PC-3 (cell line): Measurements from ENCODE around the gene ELOVL3. TPM values are rescaled to one million over a fixed set of nuclear protein-coding genes. Genes with fewer than 3 reads are reported as not detected.
A peak's percentile ranks its signal among the peaks of the same experiment; 100 is the strongest.

ENCODE experiments used
- ATAC-seq: fragments of 200-7000 bp; cut with Tn5 transposase; 2 replicates; pipeline ENCODE4 v1.9.1; 2020; ENCODE audit warnings: mild to moderate bottlenecking, moderate library complexity
- BruUV-seq: library from RNA; stranded (reverse); fragments of 400-500 nt; replicated peaks from 2 replicates; lab custom pipeline; 2021; lab: Mats Ljungman, UMichigan
- CTCF ChIA-PET: fragments of 300-600 bp; sonication (Branson Sonifier 250); formaldehyde crosslinking; loops from one replicate; lab custom pipeline; 2022; ENCODE audit warnings: antibody characterized with exemption; lab: Charles Lee
- POLR2A ChIA-PET: fragments of 300-600 bp; sonication (Branson Sonifier 250); formaldehyde crosslinking; loops from one replicate; lab custom pipeline; 2022; ENCODE audit warnings: antibody characterized with exemption; ENCODE audit not compliant: unreplicated experiment; lab: Charles Lee
- DNase-seq: peaks from one replicate; pipeline ENCODE4 v3.0.0-alpha.2; 2015
- H2AFZ ChIP-seq: fragments of 300-600 bp; sonication (generic); 2 replicates; pipeline ENCODE4 v1.6.0; 2016; ENCODE audit warnings: antibody characterized with exemption, low read length
- H3F3A ChIP-seq: fragments of 300-600 bp; sonication (generic); one replicate; pipeline ENCODE4 v1.6.0; 2017; ENCODE audit warnings: antibody characterized with exemption, low read length, control low read depth, mild to moderate bottlenecking; ENCODE audit not compliant: unreplicated experiment
- H3K27ac ChIP-seq: fragments of 300-600 bp; sonication (generic); 2 replicates; pipeline ENCODE4 v1.5.1; 2016; ENCODE audit warnings: mild to moderate bottlenecking, low read length
- H3K27me3 ChIP-seq: fragments of 300-600 bp; sonication (generic); 2 replicates; pipeline ENCODE4 v1.6.1; 2016; ENCODE audit warnings: low read length, mixed read lengths
- H3K36me3 ChIP-seq: fragments of 300-600 bp; sonication (generic); 2 replicates; pipeline ENCODE4 v1.6.1; 2016; ENCODE audit warnings: low read depth, mixed run types, low read length, mixed read lengths
- H3K4me1 ChIP-seq: fragments of 300-600 bp; sonication (generic); 2 replicates; pipeline ENCODE4 v1.5.1; 2016; ENCODE audit warnings: low read length; ENCODE audit not compliant: insufficient read depth
- H3K4me2 ChIP-seq: fragments of 300-600 bp; sonication (generic); 2 replicates; pipeline ENCODE4 v1.6.0; 2016; ENCODE audit warnings: low read length
- H3K4me3 ChIP-seq: fragments of 300-600 bp; sonication (generic); 2 replicates; pipeline ENCODE4 v1.5.1; 2016; ENCODE audit warnings: mild to moderate bottlenecking, low read length, mixed read lengths
- H3K79me2 ChIP-seq: fragments of 300-600 bp; sonication (generic); 2 replicates; pipeline ENCODE4 v1.6.1; 2017; ENCODE audit warnings: low read length, mixed read lengths
- H3K9ac ChIP-seq: fragments of 300-600 bp; sonication (generic); 2 replicates; pipeline ENCODE4 v1.6.0; 2016; ENCODE audit warnings: mild to moderate bottlenecking, low read length
- H3K9me2 ChIP-seq: fragments of 300-600 bp; sonication (generic); replicated peaks from 2 replicates; pipeline ENCODE4 v1.6.1; 2016; ENCODE audit warnings: mixed run types, low read length, mixed read lengths
- H3K9me3 ChIP-seq: fragments of 300-600 bp; sonication (generic); 2 replicates; pipeline ENCODE4 v1.6.1; 2016; ENCODE audit warnings: low read length, mixed read lengths
- H4K20me1 ChIP-seq: fragments of 300-600 bp; sonication (generic); 2 replicates; pipeline ENCODE4 v1.6.1; 2016; ENCODE audit warnings: low read length, mixed read lengths
- EZH2 ChIP-seq: fragments of 300-600 bp; sonication (generic); IDR thresholded peaks from one replicate; pipeline ENCODE4 v1.6.1; 2017; ENCODE audit warnings: antibody characterized with exemption, mild to moderate bottlenecking, low read length; ENCODE audit not compliant: unreplicated experiment
- EZH2phosphoT487 ChIP-seq: fragments of 300-600 bp; sonication (generic); IDR thresholded peaks from 2 replicates; pipeline ENCODE4 v1.6.1; 2018; ENCODE audit warnings: mild to moderate bottlenecking, antibody characterized with exemption, low read length, borderline replicate concordance
- intact Hi-C: fragments of 100-400 bp; cut with micrococcal nuclease; formaldehyde crosslinking; loops from 2 replicates; pipeline ENCODE4 v1.9.0; 2023
- total RNA-seq: library from RNA; depleted of rRNA; stranded (reverse); fragments of >200 nt; gene quantifications from 2 replicates; pipeline ENCODE4 v1.2.3, GENCODE V29; 2014
- TF ChIP-seq, protein P1 (sequence below): fragments of 300-600 bp; sonication (generic); conservative IDR thresholded peaks from 2 replicates; pipeline ENCODE4 v1.5.1; 2017; ENCODE audit warnings: antibody characterized with exemption, low read depth, mild to moderate bottlenecking, low read length

Gene ELOVL3
- total RNA-seq, 1 experiment from 2014 or later = 0.40 TPM

DNA sequence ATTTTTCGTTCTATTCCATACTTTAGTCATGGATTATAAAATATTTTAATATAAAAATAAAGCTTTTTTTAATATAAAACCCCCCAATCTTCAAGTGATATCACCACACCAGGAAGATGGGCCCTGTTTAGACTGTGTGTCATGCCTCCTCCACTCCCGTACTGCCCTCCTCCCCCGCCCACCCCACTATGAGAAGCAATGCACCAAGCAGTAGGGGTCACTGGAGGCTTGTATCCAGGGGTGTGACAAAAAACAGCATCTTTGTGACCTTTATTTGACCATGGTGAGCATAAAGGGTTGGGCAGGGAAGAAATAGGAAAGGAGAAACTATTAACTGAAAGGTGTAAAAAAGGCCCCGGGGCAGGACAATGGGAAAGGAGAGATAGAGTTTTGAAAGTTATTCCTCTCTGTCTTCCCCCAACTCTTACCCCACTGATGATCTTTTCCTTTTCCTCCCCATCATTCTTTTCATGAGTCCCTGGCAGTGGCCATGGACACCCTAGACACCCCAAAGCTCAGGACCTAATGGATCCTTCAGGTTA, 11.7 kb downstream of the ELOVL3 start:
- no peak overlapping the region for H3K27ac ChIP-seq
- no peak overlapping the region for H3K4me2 ChIP-seq
- DNase-seq (no peak), ATAC-seq (no peak)
- H3F3A ChIP-seq = no peaks in the 10 kb centered on the region
- H3K4me3 ChIP-seq = no peak overlapping the region
- H4K20me1 ChIP-seq = no peaks in the 10 kb centered on the region
- no peak for TF ChIP-seq EZH2phosphoT487
- TF ChIP-seq, protein P1, sequence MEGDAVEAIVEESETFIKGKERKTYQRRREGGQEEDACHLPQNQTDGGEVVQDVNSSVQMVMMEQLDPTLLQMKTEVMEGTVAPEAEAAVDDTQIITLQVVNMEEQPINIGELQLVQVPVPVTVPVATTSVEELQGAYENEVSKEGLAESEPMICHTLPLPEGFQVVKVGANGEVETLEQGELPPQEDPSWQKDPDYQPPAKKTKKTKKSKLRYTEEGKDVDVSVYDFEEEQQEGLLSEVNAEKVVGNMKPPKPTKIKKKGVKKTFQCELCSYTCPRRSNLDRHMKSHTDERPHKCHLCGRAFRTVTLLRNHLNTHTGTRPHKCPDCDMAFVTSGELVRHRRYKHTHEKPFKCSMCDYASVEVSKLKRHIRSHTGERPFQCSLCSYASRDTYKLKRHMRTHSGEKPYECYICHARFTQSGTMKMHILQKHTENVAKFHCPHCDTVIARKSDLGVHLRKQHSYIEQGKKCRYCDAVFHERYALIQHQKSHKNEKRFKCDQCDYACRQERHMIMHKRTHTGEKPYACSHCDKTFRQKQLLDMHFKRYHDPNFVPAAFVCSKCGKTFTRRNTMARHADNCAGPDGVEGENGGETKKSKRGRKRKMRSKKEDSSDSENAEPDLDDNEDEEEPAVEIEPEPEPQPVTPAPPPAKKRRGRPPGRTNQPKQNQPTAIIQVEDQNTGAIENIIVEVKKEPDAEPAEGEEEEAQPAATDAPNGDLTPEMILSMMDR = no peak
- TF ChIP-seq EZH2 = no peak
- no peaks in the 10 kb centered on the region for H3K36me3 ChIP-seq
- H3K4me1 ChIP-seq = peaks cover 9% of the 10 kb centered on the region
- H3K79me2 ChIP-seq = no peaks in the 10 kb centered on the region
- no TSS peak for BruUV-seq
- intact Hi-C loops = no loop called here
- CTCF ChIA-PET = no interaction called here
- H3K9me2 ChIP-seq = no peaks in the 10 kb centered on the region
- H3K27me3 ChIP-seq = no peaks in the 10 kb centered on the region
- H2AFZ ChIP-seq = no peak overlapping the region
- POLR2A ChIA-PET = no interaction called here
- H3K9me3 ChIP-seq = no peaks in the 10 kb centered on the region
- no peak overlapping the region for H3K9ac ChIP-seq

DNA sequence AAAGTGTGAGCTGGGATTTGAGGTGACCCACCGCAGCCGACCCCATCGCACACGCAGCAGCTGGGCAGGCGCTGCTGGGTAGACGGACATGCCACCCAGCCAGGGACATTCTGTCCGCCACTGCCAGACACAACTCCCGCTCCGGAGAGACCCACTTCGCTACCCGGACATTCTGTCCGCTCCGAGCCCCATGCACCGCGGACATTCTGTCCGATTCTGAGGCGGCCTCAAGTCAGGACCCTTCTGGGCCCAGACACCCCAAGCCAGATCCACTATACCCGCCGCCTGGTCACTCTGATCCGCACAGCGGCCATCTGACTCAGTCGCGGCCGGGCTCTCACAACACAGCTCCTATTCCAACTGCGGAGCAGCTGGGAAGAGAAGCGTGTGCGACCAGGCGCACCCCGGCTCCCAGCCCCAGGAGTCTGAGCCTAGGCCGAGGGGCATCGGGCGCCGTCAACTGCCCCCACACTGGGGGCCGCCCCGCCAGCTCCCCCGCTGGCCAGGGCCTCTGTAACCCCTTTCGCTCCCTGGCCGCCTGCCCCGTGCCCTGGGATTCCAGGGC, 14.4 kb downstream of the ELOVL3 start:
- Histone ChIP-seq H3K9me3 (no peaks in the 10 kb centered on the region), H3K9ac (no peak overlapping the region), H3K36me3 (no peaks in the 10 kb centered on the region), H2AFZ (no peak overlapping the region), H3K4me1 (peaks cover 20% of the 10 kb centered on the region), H3K4me2 (peak overlapping the region; percentile 92; the same call in 1 of the 2 replicates), H3K4me3 (no peak overlapping the region), H4K20me1 (no peaks in the 10 kb centered on the region), H3K79me2 (peaks cover 1% of the 10 kb centered on the region), H3K27me3 (no peaks in the 10 kb centered on the region), H3F3A (no peaks in the 10 kb centered on the region), H3K27ac (no peak overlapping the region), H3K9me2 (no peaks in the 10 kb centered on the region)
- TF ChIP-seq, protein P1 = no peak
- TF ChIP-seq EZH2 (no peak), EZH2phosphoT487 (no peak)
- no peak for ATAC-seq
- DNase-seq = no peak
- POLR2A ChIA-PET = no interaction called here
- intact Hi-C loops = no loop called here
- BruUV-seq = no TSS peak
- CTCF ChIA-PET = no interaction called here

DNA sequence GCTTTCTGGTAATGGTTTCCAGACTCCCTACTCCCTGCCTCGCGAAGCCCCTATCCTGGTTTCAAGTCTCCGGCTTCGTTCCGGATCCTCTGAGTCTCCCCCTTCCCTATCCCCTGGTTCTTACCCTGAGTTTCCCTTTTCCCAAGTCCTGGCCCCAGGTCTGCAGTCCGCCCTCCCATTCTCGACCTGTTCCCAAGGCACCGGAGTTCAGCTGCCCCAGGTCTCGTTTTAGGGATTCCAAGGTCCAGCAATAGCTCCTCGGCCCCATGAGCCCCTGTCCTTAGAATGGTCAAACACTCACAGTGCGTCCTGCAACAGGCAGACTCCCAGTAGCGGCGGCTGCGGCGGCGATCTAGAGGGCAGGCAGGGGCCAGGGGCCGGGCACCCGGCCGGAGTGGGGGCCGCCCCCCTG, 14.9 kb downstream of the ELOVL3 start:
- ATAC-seq = no peak
- ChIA-PET CTCF (interaction anchor here (0.6 kb wide), 1 partner anchor 111 kb away, joined by 3 read pairs; no protein-coding TSS in a partner anchor), POLR2A (no interaction called here)
- Histone ChIP-seq H2AFZ (peak overlapping the region; percentile 95), H3K4me3 (peak overlapping the region; percentile 70), H3K4me1 (peaks cover 15% of the 10 kb centered on the region), H3K27me3 (no peaks in the 10 kb centered on the region), H4K20me1 (no peaks in the 10 kb centered on the region), H3K4me2 (peak overlapping the region; percentile 92), H3K27ac (no peak overlapping the region), H3K9ac (no peak overlapping the region), H3F3A (no peaks in the 10 kb centered on the region), H3K79me2 (peaks cover 6% of the 10 kb centered on the region), H3K9me2 (no peaks in the 10 kb centered on the region), H3K36me3 (no peaks in the 10 kb centered on the region), H3K9me3 (no peaks in the 10 kb centered on the region)
- intact Hi-C loops = no loop called here
- no TSS peak for BruUV-seq
- TF ChIP-seq EZH2 = no peak
- TF ChIP-seq EZH2phosphoT487 = no peak
- TF ChIP-seq, protein P1 = no peak
- no peak for DNase-seq
